Measurements from ENCODE around the gene SEC24D.

The SEC24D gene

DNA sequence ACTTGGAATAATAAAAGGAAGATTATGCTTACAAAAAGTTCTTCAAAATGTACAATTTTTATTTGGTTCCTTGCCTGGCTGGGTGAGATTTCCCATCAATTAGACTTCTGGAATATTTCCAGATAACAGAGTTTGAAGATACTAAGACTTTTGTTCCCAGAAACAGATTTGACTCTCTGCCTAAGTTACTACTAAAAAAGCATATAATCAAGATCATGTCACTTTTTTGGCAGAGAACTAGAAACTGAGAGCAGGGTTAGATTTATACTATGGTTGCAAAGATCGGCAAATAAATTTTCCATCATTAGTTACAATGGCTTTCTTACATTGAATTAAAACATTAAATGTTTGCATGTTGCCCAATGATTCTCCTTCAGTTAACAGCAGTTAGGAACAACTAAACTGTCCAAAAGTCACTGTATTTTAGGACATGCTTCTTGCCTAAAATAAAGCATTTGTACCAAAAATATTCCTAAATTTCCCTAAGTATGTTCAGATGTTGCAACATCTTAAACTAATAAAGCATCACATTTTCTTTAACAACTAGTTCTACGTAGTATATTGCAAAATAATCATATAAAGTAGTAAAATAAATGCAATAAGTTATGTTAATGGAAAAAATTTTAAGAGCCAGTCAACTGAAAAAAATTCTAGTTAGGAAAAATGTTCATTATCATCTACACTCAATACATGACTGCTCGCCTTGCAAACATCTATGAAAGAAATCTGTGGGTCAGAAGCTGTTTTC lies 73.0 kb downstream of the SEC24D start:
- no peak overlapping the region for H2BK5ac ChIP-seq (ENCODE audit: low read depth, low read length, poor library complexity, severe bottlenecking)
- WGBS: 100% methylated on average over 1 of the region's 3 CpGs
- no peak overlapping the region for H2BK120ac ChIP-seq (ENCODE audit: low read depth, low read length)
- H2AK5ac ChIP-seq (ENCODE audit: low read length, severe bottlenecking): no peak overlapping the region
- no peak overlapping the region for H3K4ac ChIP-seq (ENCODE audit: low read depth in 1 of 2, low read length in 2 of 2)
- no peak overlapping the region for H3K4me3 ChIP-seq (ENCODE audit: insufficient read depth in 1 of 2, low read depth in 1 of 2, low read length in 2 of 2)
- no peak overlapping the region for H3K23ac ChIP-seq (ENCODE audit: low read length in 2 of 2)
- peaks cover 2% of the 10 kb centered on the region for H3K4me1 ChIP-seq (ENCODE audit: control insufficient read depth, insufficient read depth, low read depth, low read length)
- H3K27ac ChIP-seq (ENCODE audit: low read length, poor library complexity, severe bottlenecking): no peak overlapping the region
- H3K4me2 ChIP-seq (ENCODE audit: low read length, poor library complexity, severe bottlenecking): no peak overlapping the region
- no peak overlapping the region for H4K8ac ChIP-seq (ENCODE audit: low read length)
- no peak overlapping the region for H3K18ac ChIP-seq (ENCODE audit: low read depth in 1 of 2, low read length in 2 of 2)
- H2BK12ac ChIP-seq (ENCODE audit: low read length in 2 of 2): no peak overlapping the region
- no peak overlapping the region for H3K14ac ChIP-seq (ENCODE audit: low read length in 2 of 2)
- peaks cover 10% of the 10 kb centered on the region for H3K79me1 ChIP-seq (replicated peaks; ENCODE audit: low read length, poor library complexity, severe bottlenecking)
- no peaks in the 10 kb centered on the region for H3K9me3 ChIP-seq (ENCODE audit: control insufficient read depth, low read length)
- DNase-seq: no peak
- peak overlapping the region; percentile 53 for H3K9ac ChIP-seq (ENCODE audit: low read length)
- peaks cover 10 to 82% of the 10 kb centered on the region in 2 experiments for H3K36me3 ChIP-seq (ENCODE audit: control insufficient read depth in 1 of 2, insufficient read depth in 2 of 2, low read depth in 1 of 2, low read length in 2 of 2)
- no peak overlapping the region for H4K91ac ChIP-seq (ENCODE audit: low read length)
- no peak overlapping the region for H2BK15ac ChIP-seq (ENCODE audit: low read depth, poor library complexity, severe bottlenecking)
- H2AFZ ChIP-seq (ENCODE audit: low read depth, low read length): no peak overlapping the region
- H3K27me3 ChIP-seq (ENCODE audit: control insufficient read depth in 1 of 2, insufficient read depth in 1 of 2, low read length in 2 of 2): no peaks in the 10 kb centered on the region

DNA sequence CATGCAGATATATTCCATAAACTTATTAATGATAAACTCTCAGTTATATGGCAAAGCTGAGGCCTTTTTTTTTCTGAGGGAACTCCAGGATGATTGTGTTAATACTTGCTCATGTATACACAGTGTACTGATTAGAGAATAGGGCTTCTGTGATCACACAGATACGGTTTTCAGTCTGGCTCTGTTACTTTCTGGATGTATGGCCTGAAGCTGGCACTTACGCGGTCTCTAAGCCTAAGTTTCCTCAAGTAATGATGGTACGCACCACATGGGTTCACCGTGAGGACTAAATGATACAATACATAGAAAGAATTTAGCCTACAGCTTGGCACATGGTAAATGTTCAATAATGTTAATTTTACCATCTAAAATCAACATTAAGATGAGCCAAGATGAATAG lies 73.8 kb downstream of the SEC24D start:
- H2AK5ac ChIP-seq (ENCODE audit: low read length, severe bottlenecking): no peak overlapping the region
- no peak overlapping the region for H3K18ac ChIP-seq (ENCODE audit: low read depth in 1 of 2, low read length in 2 of 2)
- H3K27me3 ChIP-seq (ENCODE audit: control insufficient read depth in 1 of 2, insufficient read depth in 1 of 2, low read length in 2 of 2): no peaks in the 10 kb centered on the region
- H3K9me3 ChIP-seq (ENCODE audit: control insufficient read depth, low read length): no peaks in the 10 kb centered on the region
- no peak overlapping the region for H3K14ac ChIP-seq (ENCODE audit: low read length in 2 of 2)
- no peak overlapping the region for H4K8ac ChIP-seq (ENCODE audit: low read length)
- DNase-seq: no peak
- H3K9ac ChIP-seq (ENCODE audit: low read length): no peak overlapping the region
- H2AFZ ChIP-seq (ENCODE audit: low read depth, low read length): no peak overlapping the region
- no peak overlapping the region for H3K23ac ChIP-seq (ENCODE audit: low read length in 2 of 2)
- no peak overlapping the region for H4K91ac ChIP-seq (ENCODE audit: low read length)
- no peak overlapping the region for H3K4me2 ChIP-seq (ENCODE audit: low read length, poor library complexity, severe bottlenecking)
- peaks cover 10% of the 10 kb centered on the region for H3K79me1 ChIP-seq (replicated peaks; ENCODE audit: low read length, poor library complexity, severe bottlenecking)
- peaks cover 9 to 82% of the 10 kb centered on the region in 2 experiments for H3K36me3 ChIP-seq (ENCODE audit: control insufficient read depth in 1 of 2, insufficient read depth in 2 of 2, low read depth in 1 of 2, low read length in 2 of 2)
- H3K4me1 ChIP-seq (ENCODE audit: control insufficient read depth, insufficient read depth, low read depth, low read length): peaks cover 2% of the 10 kb centered on the region
- no peak overlapping the region for H2BK15ac ChIP-seq (ENCODE audit: low read depth, poor library complexity, severe bottlenecking)
- WGBS: 100% methylated on average over 3 of the region's 5 CpGs
- no peak overlapping the region for H3K4me3 ChIP-seq (ENCODE audit: insufficient read depth in 1 of 2, low read depth in 1 of 2, low read length in 2 of 2)
- H3K4ac ChIP-seq (ENCODE audit: low read depth in 1 of 2, low read length in 2 of 2): no peak overlapping the region
- H2BK12ac ChIP-seq (ENCODE audit: low read length in 2 of 2): no peak overlapping the region
- H2BK120ac ChIP-seq (ENCODE audit: low read depth, low read length): no peak overlapping the region
- H3K27ac ChIP-seq (ENCODE audit: low read length, poor library complexity, severe bottlenecking): no peak overlapping the region
- no peak overlapping the region for H2BK5ac ChIP-seq (ENCODE audit: low read depth, low read length, poor library complexity, severe bottlenecking)

DNA sequence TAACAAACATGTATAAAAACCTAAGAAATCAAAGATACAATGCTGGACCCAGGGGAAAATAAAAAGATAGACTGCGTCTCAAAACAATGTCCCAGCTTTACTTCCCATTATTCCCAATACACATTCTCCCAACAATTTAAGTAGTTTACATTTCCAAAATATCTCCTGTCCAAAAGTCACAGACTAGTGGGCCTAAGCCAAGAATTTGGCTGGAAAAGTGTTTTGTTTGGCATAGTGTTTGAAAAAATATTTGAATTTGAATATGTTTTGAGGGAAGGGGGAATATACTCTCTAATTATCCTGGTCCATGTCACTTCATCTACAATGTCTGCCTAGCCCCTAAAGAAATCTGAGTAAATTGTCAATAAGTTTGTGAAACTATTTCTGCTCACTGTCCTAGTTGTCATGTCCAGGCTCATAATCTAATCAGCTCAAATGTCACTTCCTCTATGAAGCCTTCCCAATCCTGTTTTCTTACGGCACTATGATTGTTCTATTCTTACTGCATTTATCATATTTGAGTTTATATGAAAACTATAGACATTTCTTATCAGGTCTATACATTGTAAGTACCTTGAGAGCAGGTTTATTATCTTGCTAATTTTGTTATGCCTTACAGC lies 74.4 kb downstream of the SEC24D start:
- Histone ChIP-seq H3K14ac (ENCODE audit: low read length in 2 of 2) (no peak overlapping the region), H2AK5ac (ENCODE audit: low read length, severe bottlenecking) (no peak overlapping the region), H4K91ac (ENCODE audit: low read length) (no peak overlapping the region), H2BK12ac (ENCODE audit: low read length in 2 of 2) (no peak overlapping the region), H3K27me3 (ENCODE audit: control insufficient read depth in 1 of 2, insufficient read depth in 1 of 2, low read length in 2 of 2) (no peaks in the 10 kb centered on the region), H3K9ac (ENCODE audit: low read length) (no peak overlapping the region), H3K4me3 (ENCODE audit: insufficient read depth in 1 of 2, low read depth in 1 of 2, low read length in 2 of 2) (no peak overlapping the region), H4K8ac (ENCODE audit: low read length) (no peak overlapping the region), H3K4me1 (ENCODE audit: control insufficient read depth, insufficient read depth, low read depth, low read length) (peaks cover 1% of the 10 kb centered on the region), H2AFZ (ENCODE audit: low read depth, low read length) (no peak overlapping the region), H3K27ac (ENCODE audit: low read length, poor library complexity, severe bottlenecking) (no peak overlapping the region), H3K9me3 (ENCODE audit: control insufficient read depth, low read length) (no peaks in the 10 kb centered on the region), H3K18ac (ENCODE audit: low read depth in 1 of 2, low read length in 2 of 2) (no peak overlapping the region), H3K23ac (ENCODE audit: low read length in 2 of 2) (no peak overlapping the region), H3K4ac (ENCODE audit: low read depth in 1 of 2, low read length in 2 of 2) (no peak overlapping the region), H3K4me2 (ENCODE audit: low read length, poor library complexity, severe bottlenecking) (no peak overlapping the region), H3K36me3 (ENCODE audit: control insufficient read depth in 1 of 2, insufficient read depth in 2 of 2, low read depth in 1 of 2, low read length in 2 of 2) (peaks cover 5 to 82% of the 10 kb centered on the region in 2 experiments), H2BK15ac (ENCODE audit: low read depth, poor library complexity, severe bottlenecking) (no peak overlapping the region), H2BK5ac (ENCODE audit: low read depth, low read length, poor library complexity, severe bottlenecking) (no peak overlapping the region), H2BK120ac (ENCODE audit: low read depth, low read length) (no peak overlapping the region), H3K79me1 (replicated peaks; ENCODE audit: low read length, poor library complexity, severe bottlenecking) (peaks cover 10% of the 10 kb centered on the region)
- 100% methylated on average over 1 of the region's 2 CpGs for WGBS
- no peak for DNase-seq

DNA sequence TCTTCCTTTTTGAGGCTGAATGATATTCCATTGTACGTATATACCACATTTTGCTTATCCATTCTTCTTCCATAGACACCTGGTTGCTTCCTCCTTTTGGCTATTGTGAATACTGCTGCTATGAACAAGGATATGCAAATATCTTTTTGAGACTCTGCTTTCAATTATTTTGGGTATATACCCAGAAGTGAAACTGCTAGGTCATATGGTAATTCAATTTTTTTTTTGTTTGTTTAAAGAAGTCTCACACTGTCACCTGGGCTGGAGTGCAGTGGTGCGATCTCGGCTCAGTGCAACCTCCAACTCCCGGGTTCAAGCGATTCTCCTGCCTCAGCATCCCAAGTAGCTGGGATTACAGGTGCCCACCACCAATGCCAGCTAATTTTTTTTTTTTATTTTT lies 75.4 kb downstream of the SEC24D start:
- Histone ChIP-seq H3K27ac (ENCODE audit: low read length, poor library complexity, severe bottlenecking) (no peak overlapping the region), H2AFZ (ENCODE audit: low read depth, low read length) (no peak overlapping the region), H4K91ac (ENCODE audit: low read length) (no peak overlapping the region), H3K4me3 (ENCODE audit: insufficient read depth in 1 of 2, low read depth in 1 of 2, low read length in 2 of 2) (no peak overlapping the region), H3K4me1 (ENCODE audit: control insufficient read depth, insufficient read depth, low read depth, low read length) (no peaks in the 10 kb centered on the region), H3K9ac (ENCODE audit: low read length) (no peak overlapping the region), H3K79me1 (replicated peaks; ENCODE audit: low read length, poor library complexity, severe bottlenecking) (peaks cover 14% of the 10 kb centered on the region), H3K27me3 (ENCODE audit: control insufficient read depth in 1 of 2, insufficient read depth in 1 of 2, low read length in 2 of 2) (no peaks in the 10 kb centered on the region), H2BK120ac (ENCODE audit: low read depth, low read length) (no peak overlapping the region), H2BK12ac (ENCODE audit: low read length in 2 of 2) (no peak overlapping the region), H3K4me2 (ENCODE audit: low read length, poor library complexity, severe bottlenecking) (no peak overlapping the region), H3K4ac (ENCODE audit: low read depth in 1 of 2, low read length in 2 of 2) (no peak overlapping the region), H2BK15ac (ENCODE audit: low read depth, poor library complexity, severe bottlenecking) (no peak overlapping the region), H3K23ac (ENCODE audit: low read length in 2 of 2) (no peak overlapping the region), H2AK5ac (ENCODE audit: low read length, severe bottlenecking) (no peak overlapping the region), H3K18ac (ENCODE audit: low read depth in 1 of 2, low read length in 2 of 2) (no peak overlapping the region), H3K9me3 (ENCODE audit: control insufficient read depth, low read length) (no peaks in the 10 kb centered on the region), H2BK5ac (ENCODE audit: low read depth, low read length, poor library complexity, severe bottlenecking) (no peak overlapping the region), H4K8ac (ENCODE audit: low read length) (no peak overlapping the region), H3K36me3 (ENCODE audit: control insufficient read depth in 1 of 2, insufficient read depth in 2 of 2, low read depth in 1 of 2, low read length in 2 of 2) (peaks cover 3 to 84% of the 10 kb centered on the region in 2 experiments), H3K14ac (ENCODE audit: low read length in 2 of 2) (no peak overlapping the region)
- DNase-seq: no peak
- WGBS: 99% methylated on average over 5 of the region's 5 CpGs

All from mesenchymal stem cell (in vitro differentiated cells and primary cell).